SK-N-SH treated with all-trans-retinoic acid at 6 μM for 48 hours (cell line): Measurements from ENCODE around the gene B3GNT5.
"Not testable (repeated sequence)": the region's sequence is repeated elsewhere in the genome, so short reads cannot be mapped to it uniquely, and the experiment has no call there.

Experiments
- ATAC-seq: fragments of 200-7000 bp; cut with Tn5 transposase; 3 replicates; pipeline ENCODE4 v1.9.1; 2020; ENCODE audit warnings: mild to moderate bottlenecking, moderate library complexity
- ARNTL ChIP-seq: fragments of 450-650 bp; formaldehyde crosslinking; IDR thresholded peaks from 2 replicates; pipeline ENCODE4 v1.5.0; 2020; ENCODE audit warnings: low read depth, mild to moderate bottlenecking, moderate library complexity, borderline replicate concordance
- CREB5 ChIP-seq: fragments of 250-450 bp; sonication (Bioruptor Pico); IDR thresholded peaks from 2 replicates; pipeline ENCODE4 v1.5.1; 2020; ENCODE audit warnings: low read depth, mild to moderate bottlenecking, moderate library complexity
- CSDC2 ChIP-seq: fragments of 250-450 bp; sonication (Bioruptor Pico); IDR thresholded peaks from 2 replicates; pipeline ENCODE4 v1.5.0; 2020; ENCODE audit warnings: mild to moderate bottlenecking, moderate library complexity
- CSRNP3 ChIP-seq: fragments of 250-450 bp; sonication (Bioruptor Pico); IDR thresholded peaks from 2 replicates; pipeline ENCODE4 v1.5.1; 2021; ENCODE audit warnings: mild to moderate bottlenecking, moderate library complexity
- ESRRG ChIP-seq: fragments of 250-450 bp; sonication (Bioruptor Pico); IDR thresholded peaks from 2 replicates; pipeline ENCODE4 v1.6.1; 2021; ENCODE audit warnings: mild to moderate bottlenecking
- ISL1 ChIP-seq: fragments of 250-450 bp; sonication (Bioruptor Pico); IDR thresholded peaks from 2 replicates; pipeline ENCODE4 v2.1.2; 2022; ENCODE audit warnings: mild to moderate bottlenecking, moderate library complexity
- OSR1 ChIP-seq: fragments of 250-450 bp; sonication (Bioruptor Pico); IDR thresholded peaks from 2 replicates; pipeline ENCODE4 v1.8.0; 2022; ENCODE audit warnings: moderate library complexity, mild to moderate bottlenecking, inconsistent platforms
- POU6F1 ChIP-seq: fragments of 250-450 bp; sonication (Bioruptor Pico); IDR thresholded peaks from 2 replicates; pipeline ENCODE4 v1.8.0; 2021; ENCODE audit warnings: low read depth, mild to moderate bottlenecking, moderate library complexity, borderline replicate concordance
- PPARA ChIP-seq: fragments of 250-450 bp; sonication (Bioruptor Pico); IDR thresholded peaks from 2 replicates; pipeline ENCODE4 v1.5.0; 2020; ENCODE audit warnings: mild to moderate bottlenecking, borderline replicate concordance
- RARB ChIP-seq: fragments of 250-450 bp; sonication (Bioruptor Pico); IDR thresholded peaks from 2 replicates; pipeline ENCODE4 v1.8.0; 2021; ENCODE audit warnings: mild to moderate bottlenecking, moderate library complexity
- SNAI2 ChIP-seq: fragments of 250-450 bp; sonication (Bioruptor Pico); IDR thresholded peaks from 2 replicates; pipeline ENCODE4 v1.5.0; 2020; ENCODE audit warnings: mild to moderate bottlenecking, moderate library complexity
- TCF4 ChIP-seq: fragments of 250-450 bp; sonication (Bioruptor Pico); IDR thresholded peaks from 2 replicates; pipeline ENCODE4 v1.8.0; 2021; ENCODE audit warnings: mild to moderate bottlenecking, moderate library complexity, borderline replicate concordance
- TOX ChIP-seq: fragments of 250-450 bp; sonication (Bioruptor Pico); IDR thresholded peaks from 2 replicates; pipeline ENCODE4 v1.8.0; 2021; ENCODE audit warnings: mild to moderate bottlenecking, moderate library complexity, borderline replicate concordance
- ZFP3 ChIP-seq: fragments of 250-450 bp; sonication (Bioruptor Pico); IDR thresholded peaks from 2 replicates; pipeline ENCODE4 v1.5.0; 2020; ENCODE audit warnings: mild to moderate bottlenecking, moderate library complexity
- ZFP30 ChIP-seq: fragments of 450-650 bp; formaldehyde crosslinking; IDR thresholded peaks from 2 replicates; pipeline ENCODE4 v1.5.0; 2022; ENCODE audit warnings: mild to moderate bottlenecking, moderate library complexity
- ZNF565 ChIP-seq: fragments of 450-650 bp; formaldehyde crosslinking; conservative IDR thresholded peaks from 2 replicates; pipeline ENCODE4 v1.5.0; 2020; ENCODE audit warnings: low read depth, mild to moderate bottlenecking, moderate library complexity
- ZNF70 ChIP-seq: fragments of 450-650 bp; formaldehyde crosslinking; IDR thresholded peaks from 2 replicates; pipeline ENCODE4 v1.5.0; 2020; ENCODE audit warnings: mild to moderate bottlenecking, moderate library complexity
- ZNF8 ChIP-seq: fragments of 450-650 bp; formaldehyde crosslinking; IDR thresholded peaks from 2 replicates; pipeline ENCODE4 v1.5.0; 2020; ENCODE audit warnings: mild to moderate bottlenecking, moderate library complexity
- TF ChIP-seq, protein P1 (sequence below): fragments of 250-450 bp; sonication (Bioruptor Pico); IDR thresholded peaks from 2 replicates; pipeline ENCODE4 v1.8.0; 2020; ENCODE audit warnings: mild to moderate bottlenecking, moderate library complexity, borderline replicate concordance

B3GNT5 gene

DNA sequence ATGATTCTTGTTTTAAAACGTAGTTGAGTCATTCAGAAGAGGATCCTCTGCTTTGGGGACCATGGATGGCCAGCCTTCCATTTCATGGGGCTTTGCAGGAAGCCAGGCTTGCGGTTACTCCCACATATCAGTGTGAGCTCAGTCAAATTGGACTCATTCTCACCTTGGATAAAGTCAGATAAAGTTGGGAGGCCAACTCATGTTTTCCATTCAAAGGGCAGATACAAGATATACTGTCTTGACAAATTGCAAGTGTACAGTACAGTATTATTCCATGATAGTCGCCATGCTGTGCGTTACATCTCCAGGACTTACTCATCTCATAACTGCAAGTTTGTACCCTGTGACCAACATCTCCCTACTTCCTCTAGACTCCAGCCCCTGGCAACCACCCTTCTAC lies 25.5 kb upstream of the B3GNT5 start (continued):
- TF ChIP-seq CSRNP3 (CRISPR knock-in tag) (no peak), ZFP3 (CRISPR knock-in tag) (no peak)

DNA sequence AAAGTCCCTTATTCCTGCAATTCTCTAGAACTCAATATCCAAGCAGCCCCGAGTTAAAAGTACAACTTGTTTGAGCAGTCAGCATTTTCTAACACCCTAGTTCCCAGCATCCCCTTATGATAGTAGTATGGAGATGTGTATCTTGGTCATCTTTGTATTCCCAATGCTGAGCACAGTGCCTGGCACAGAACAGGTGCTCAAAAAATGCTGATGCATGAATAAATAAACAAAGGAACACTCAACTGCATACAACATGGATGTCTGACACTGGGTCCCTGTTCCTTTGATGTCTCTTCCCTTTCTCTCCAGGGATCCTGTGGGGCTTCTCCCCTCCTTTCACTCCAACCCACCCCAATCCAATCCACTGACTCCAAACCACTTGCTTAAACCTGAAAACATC lies 23.9 kb upstream of the B3GNT5 start:
- no peak for TF ChIP-seq RARB (CRISPR knock-in tag)
- no peak for TF ChIP-seq TCF4 (CRISPR knock-in tag)
- TF ChIP-seq ESRRG (CRISPR knock-in tag): no peak
- TF ChIP-seq ZNF565 (CRISPR knock-in tag): no peak
- no peak for TF ChIP-seq ZFP30
- no peak for TF ChIP-seq ARNTL (CRISPR knock-in tag)
- no peak for TF ChIP-seq ZFP3 (CRISPR knock-in tag)
- TF ChIP-seq, protein P1, sequence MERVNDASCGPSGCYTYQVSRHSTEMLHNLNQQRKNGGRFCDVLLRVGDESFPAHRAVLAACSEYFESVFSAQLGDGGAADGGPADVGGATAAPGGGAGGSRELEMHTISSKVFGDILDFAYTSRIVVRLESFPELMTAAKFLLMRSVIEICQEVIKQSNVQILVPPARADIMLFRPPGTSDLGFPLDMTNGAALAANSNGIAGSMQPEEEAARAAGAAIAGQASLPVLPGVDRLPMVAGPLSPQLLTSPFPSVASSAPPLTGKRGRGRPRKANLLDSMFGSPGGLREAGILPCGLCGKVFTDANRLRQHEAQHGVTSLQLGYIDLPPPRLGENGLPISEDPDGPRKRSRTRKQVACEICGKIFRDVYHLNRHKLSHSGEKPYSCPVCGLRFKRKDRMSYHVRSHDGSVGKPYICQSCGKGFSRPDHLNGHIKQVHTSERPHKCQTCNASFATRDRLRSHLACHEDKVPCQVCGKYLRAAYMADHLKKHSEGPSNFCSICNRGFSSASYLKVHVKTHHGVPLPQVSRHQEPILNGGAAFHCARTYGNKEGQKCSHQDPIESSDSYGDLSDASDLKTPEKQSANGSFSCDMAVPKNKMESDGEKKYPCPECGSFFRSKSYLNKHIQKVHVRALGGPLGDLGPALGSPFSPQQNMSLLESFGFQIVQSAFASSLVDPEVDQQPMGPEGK (CRISPR knock-in tag): no peak
- no peak for TF ChIP-seq ISL1 (CRISPR knock-in tag)
- no peak for TF ChIP-seq CSRNP3 (CRISPR knock-in tag)
- no peak for TF ChIP-seq ZNF70 (CRISPR knock-in tag)
- no peak for TF ChIP-seq SNAI2
- no peak for TF ChIP-seq OSR1 (CRISPR knock-in tag)
- TF ChIP-seq CREB5 (CRISPR knock-in tag): no peak
- no peak for TF ChIP-seq TOX
- no peak for TF ChIP-seq CSDC2 (CRISPR knock-in tag)
- TF ChIP-seq, all 23 proteins: peak for 0
- no peak for ATAC-seq

DNA sequence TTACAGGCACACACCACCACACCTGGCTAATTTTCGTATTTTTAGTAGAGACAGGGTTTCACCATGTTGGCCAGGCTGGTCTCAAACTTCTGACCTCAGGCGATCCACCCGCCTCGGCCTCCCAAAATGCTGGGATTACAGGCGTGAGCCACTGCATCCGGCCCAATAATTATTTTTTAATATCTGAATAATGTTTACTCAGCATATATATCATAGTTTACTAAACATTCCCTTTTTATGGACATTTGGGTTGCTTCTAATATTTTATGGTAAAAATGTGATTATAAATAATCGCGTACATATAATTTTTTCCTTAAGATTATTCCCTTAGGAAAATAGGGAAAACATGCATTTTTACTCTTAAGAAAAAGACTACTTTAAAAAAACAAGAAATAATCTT lies 22.8 kb upstream of the B3GNT5 start:
- not testable (repeated sequence) for ATAC-seq

DNA sequence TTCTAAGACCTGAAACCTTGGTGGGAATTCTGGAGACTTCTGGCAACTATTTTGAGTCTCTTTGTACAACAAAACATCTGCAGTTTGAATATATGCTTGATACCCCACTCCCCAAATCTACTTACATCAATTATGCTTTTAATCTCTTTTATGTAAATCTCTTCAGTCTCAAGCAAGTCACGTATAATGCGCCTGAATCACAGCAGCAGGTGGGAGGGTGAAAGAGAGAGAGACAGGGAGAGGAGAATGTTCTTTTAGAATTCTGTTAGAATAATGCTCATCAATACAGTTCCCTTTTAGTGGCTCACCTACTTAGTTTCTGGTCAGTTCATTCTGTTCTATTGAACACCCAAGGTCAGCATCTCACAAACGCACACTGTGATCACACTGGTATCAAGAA lies 22.2 kb upstream of the B3GNT5 start:
- no peak for TF ChIP-seq SNAI2
- TF ChIP-seq CREB5 (CRISPR knock-in tag): no peak
- no peak for TF ChIP-seq ARNTL (CRISPR knock-in tag)
- no peak for TF ChIP-seq ZFP3 (CRISPR knock-in tag)
- no peak for TF ChIP-seq ZNF8 (CRISPR knock-in tag)
- TF ChIP-seq, protein P1 (CRISPR knock-in tag): no peak
- TF ChIP-seq PPARA (CRISPR knock-in tag): no peak
- no peak for TF ChIP-seq POU6F1 (CRISPR knock-in tag)
- no peak for TF ChIP-seq ZNF70 (CRISPR knock-in tag)
- ATAC-seq: no peak
